SK-N-SH (cell line): ENCODE results near the gene MRTFB. TPM values are rescaled to one million over a fixed set of nuclear protein-coding genes. Genes with fewer than 3 reads are reported as not detected.

ENCODE experiments used
- CTCF ChIA-PET: fragments of 300-600, 350-600 bp; formaldehyde crosslinking; extraction: SDS; loops from one replicate; lab custom pipeline; 2021; lab: Yijun Ruan, JAX
- POLR2A ChIA-PET: fragments of 350-600 bp; sonication (Branson Sonifier 250); formaldehyde crosslinking; extraction: SDS; loops from one replicate; lab custom pipeline; 2020; ENCODE audit warnings: antibody characterized with exemption, inconsistent platforms; lab: Yijun Ruan, JAX
- DNase-seq: peaks from one replicate; pipeline ENCODE4 v3.0.0; 2012
- H2AFZ ChIP-seq: fragments of 200-600 bp; sonication (generic); 2 replicates; pipeline ENCODE4 v1.8.1; 2016; ENCODE audit warnings: antibody characterized with exemption, mild to moderate bottlenecking, low read depth
- H3F3A ChIP-seq: fragments of 200-600 bp; sonication (generic); replicated peaks from 2 replicates; pipeline ENCODE3; 2016; ENCODE audit warnings: antibody characterized with exemption, mild to moderate bottlenecking; ENCODE audit not compliant: insufficient read depth
- H3K27ac ChIP-seq, 2 experiments: fragments of 200-500 bp in 1 of 2; fragments of 200-600 bp in 1 of 2; sonication (Bioruptor generic) in 1 of 2; sonication (generic), shearing (Covaris generic) in 1 of 2; 2 replicates each; pipeline versions ENCODE4 v1.5.1 to v1.6.1; 2014 to 2016; ENCODE audit warnings: low read depth in 2 of 2, inconsistent platforms in 1 of 2, low read length in 1 of 2, mild to moderate bottlenecking in 1 of 2, mixed read lengths in 1 of 2
- H3K27me3 ChIP-seq: fragments of 200-600 bp; sonication (generic), shearing (Covaris generic); 2 replicates; pipeline ENCODE4 v1.6.1; 2016; ENCODE audit warnings: mixed run types; ENCODE audit not compliant: insufficient read depth
- H3K36me3 ChIP-seq, 2 experiments: fragments of 200-500 bp in 1 of 2; fragments of 200-600 bp in 1 of 2; sonication (Bioruptor generic) in 1 of 2; sonication (generic) in 1 of 2; replicated peaks in 1 of 2; 2 replicates each; pipeline versions ENCODE3 to v1.5.1; 2014 to 2016; ENCODE audit warnings: low read length in 1 of 2, mild to moderate bottlenecking in 1 of 2; ENCODE audit not compliant: insufficient read depth in 2 of 2, control insufficient read depth in 1 of 2
- H3K4me1 ChIP-seq, 2 experiments: fragments of 200-500 bp in 1 of 2; fragments of 200-600 bp in 1 of 2; sonication (Bioruptor generic) in 1 of 2; sonication (generic), shearing (Covaris generic) in 1 of 2; 2 replicates each; pipeline versions ENCODE4 v1.5.1 to v1.6.1; 2014 to 2016; ENCODE audit warnings: low read depth in 1 of 2, low read length in 1 of 2, mixed run types in 1 of 2; ENCODE audit not compliant: insufficient read depth in 2 of 2, control insufficient read depth in 1 of 2
- H3K4me2 ChIP-seq: fragments of 200-600 bp; sonication (generic), shearing (Covaris generic); 2 replicates; pipeline ENCODE4 v1.6.1; 2017; ENCODE audit warnings: mixed run types
- H3K4me3 ChIP-seq, 2 experiments: fragments of 200-500 bp in 1 of 2; fragments of 200-600 bp in 1 of 2; sonication (Bioruptor generic) in 1 of 2; sonication (generic), shearing (Covaris generic) in 1 of 2; 2 replicates each; pipeline versions ENCODE4 v1.5.1 to v1.8.1; 2014 to 2016; ENCODE audit warnings: low read depth in 2 of 2, inconsistent platforms in 1 of 2, low read length in 1 of 2, mild to moderate bottlenecking in 1 of 2, mixed read lengths in 1 of 2, moderate library complexity in 1 of 2
- H3K79me2 ChIP-seq: fragments of 200-600 bp; sonication (generic); 2 replicates; pipeline ENCODE4 v1.8.1; 2017; ENCODE audit warnings: mild to moderate bottlenecking; ENCODE audit not compliant: insufficient read depth
- H3K9ac ChIP-seq: fragments of 200-600 bp; sonication (generic); 2 replicates; pipeline ENCODE4 v1.6.1; 2017; ENCODE audit warnings: mixed run types
- H3K9me2 ChIP-seq: fragments of 200-600 bp; sonication (generic); 2 replicates; pipeline ENCODE4 v1.6.1; 2017; ENCODE audit warnings: mixed run types
- H3K9me3 ChIP-seq: fragments of 200-600 bp; sonication (generic); 2 replicates; pipeline ENCODE4 v1.6.1; 2017; ENCODE audit warnings: mixed run types, mild to moderate bottlenecking, moderate library complexity
- H4K20me1 ChIP-seq: fragments of 200-600 bp; sonication (generic); 2 replicates; pipeline ENCODE4 v1.6.1; 2017; ENCODE audit warnings: mild to moderate bottlenecking, mixed run types; ENCODE audit not compliant: insufficient read depth
- CHD2 ChIP-seq: fragments of 150-350 bp; IDR thresholded peaks from 2 replicates; pipeline ENCODE4 v1.6.1; 2018; ENCODE audit warnings: low read length; ENCODE audit not compliant: partially characterized antibody
- EZH2phosphoT487 ChIP-seq: fragments of 200-600 bp; sonication (generic); IDR thresholded peaks from 2 replicates; pipeline ENCODE4 v1.6.1; 2017; ENCODE audit warnings: low read depth, mixed run types, mild to moderate bottlenecking, antibody characterized with exemption, moderate library complexity, borderline replicate concordance
- FOSL2 ChIP-seq: IDR thresholded peaks from 2 replicates; pipeline ENCODE4 v1.4.0; 2012; ENCODE audit warnings: low read depth, mild to moderate bottlenecking, moderate library complexity, borderline replicate concordance
- FOXJ3 ChIP-seq: sonication (generic); formaldehyde crosslinking; IDR thresholded peaks from 2 replicates; pipeline ENCODE4 v1.5.1; 2020; ENCODE audit warnings: mild to moderate bottlenecking, missing genetic modification reagents
- GATA2 ChIP-seq: sonication (generic); formaldehyde crosslinking; IDR thresholded peaks from 2 replicates; pipeline ENCODE4 v1.5.0; 2020; ENCODE audit warnings: mild to moderate bottlenecking, missing genetic modification reagents
- IRF3 ChIP-seq: fragments of 150-350 bp; IDR thresholded peaks from 2 replicates; pipeline ENCODE4 v1.6.1; 2016; ENCODE audit warnings: mild to moderate bottlenecking, low read depth, low read length
- JUND ChIP-seq: IDR thresholded peaks from 2 replicates; pipeline ENCODE4 v1.4.0; 2012
- NFIC ChIP-seq: IDR thresholded peaks from 2 replicates; pipeline ENCODE4 v1.4.0; 2012; ENCODE audit warnings: borderline replicate concordance
- RAD21 ChIP-seq: IDR thresholded peaks from 2 replicates; pipeline ENCODE4 v1.6.1; 2012; ENCODE audit warnings: mild to moderate bottlenecking, low read length
- RFX5 ChIP-seq: IDR thresholded peaks from 2 replicates; pipeline ENCODE4 v1.6.1; 2012; ENCODE audit warnings: mild to moderate bottlenecking, improper control_type of control experiment, low read length
- RXRA ChIP-seq: IDR thresholded peaks from 2 replicates; pipeline ENCODE4 v1.4.0; 2012; ENCODE audit warnings: low read depth, mild to moderate bottlenecking, borderline replicate concordance
- TEAD4 ChIP-seq: IDR thresholded peaks from 2 replicates; pipeline ENCODE4 v1.4.0; 2012; ENCODE audit warnings: mild to moderate bottlenecking, borderline replicate concordance; ENCODE audit not compliant: insufficient read depth
- YY1 ChIP-seq: IDR thresholded peaks from 2 replicates; pipeline ENCODE4 v1.4.0; 2012; ENCODE audit warnings: low read depth, mild to moderate bottlenecking
- WGBS: methylation state at CpG from one replicate; pipeline ENCODE4 v1.1.6; 2017; ENCODE audit warnings: low lambda C conversion rate; 5-methylcytosine and 5-hydroxymethylcytosine counted together
- polyA plus RNA-seq, 3 experiments: library from polyadenylated mRNA; depleted of rRNA; stranded (reverse); fragments of >200 nt; gene quantifications; 2 replicates each; pipeline ENCODE4 v1.2.3, GENCODE V29; 2012
- TF ChIP-seq, protein P1 (sequence below): IDR thresholded peaks from 2 replicates; pipeline ENCODE4 v1.4.0; 2012; ENCODE audit warnings: low read depth
- TF ChIP-seq, protein P2 (sequence below): IDR thresholded peaks from 2 replicates; pipeline ENCODE4 v1.4.0; 2012; ENCODE audit warnings: low read depth, borderline replicate concordance
- TF ChIP-seq, protein P3 (sequence below): fragments of 200-600 bp; sonication (generic); IDR thresholded peaks from 2 replicates; pipeline ENCODE4 v1.6.1; 2017; ENCODE audit warnings: antibody characterized with exemption, mild to moderate bottlenecking, moderate library complexity

The MRTFB gene
- polyA plus RNA-seq, 1 of the 3 experiments (the other 2 are of a cell fraction): 3.3 TPM

DNA sequence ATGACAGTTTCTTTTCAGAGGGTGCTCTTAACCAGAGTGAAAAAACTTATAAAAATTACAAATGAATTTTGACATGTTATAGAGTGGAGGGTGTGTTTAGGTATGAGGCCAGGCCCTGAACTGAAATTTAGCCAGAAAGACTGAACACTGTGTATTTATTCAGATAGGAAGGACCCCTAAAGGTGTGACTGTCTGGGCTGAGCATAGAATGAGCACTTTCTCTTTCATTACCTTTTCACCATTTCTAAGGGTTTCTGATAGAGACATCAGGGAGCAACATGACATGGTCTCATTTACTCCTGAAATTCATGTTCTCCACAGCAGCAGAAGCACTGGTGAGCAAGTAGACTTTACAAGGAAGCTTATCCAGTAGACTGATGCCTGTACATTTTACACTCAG is 32.9 kb downstream of the MRTFB start (continued):
- TF ChIP-seq YY1: no peak
- TF ChIP-seq EZH2phosphoT487: no peak
- no peak for TF ChIP-seq JUND
- no peak for TF ChIP-seq CHD2
- TF ChIP-seq, protein P1, sequence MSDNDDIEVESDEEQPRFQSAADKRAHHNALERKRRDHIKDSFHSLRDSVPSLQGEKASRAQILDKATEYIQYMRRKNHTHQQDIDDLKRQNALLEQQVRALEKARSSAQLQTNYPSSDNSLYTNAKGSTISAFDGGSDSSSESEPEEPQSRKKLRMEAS: no peak
- no peak for TF ChIP-seq FOXJ3

DNA sequence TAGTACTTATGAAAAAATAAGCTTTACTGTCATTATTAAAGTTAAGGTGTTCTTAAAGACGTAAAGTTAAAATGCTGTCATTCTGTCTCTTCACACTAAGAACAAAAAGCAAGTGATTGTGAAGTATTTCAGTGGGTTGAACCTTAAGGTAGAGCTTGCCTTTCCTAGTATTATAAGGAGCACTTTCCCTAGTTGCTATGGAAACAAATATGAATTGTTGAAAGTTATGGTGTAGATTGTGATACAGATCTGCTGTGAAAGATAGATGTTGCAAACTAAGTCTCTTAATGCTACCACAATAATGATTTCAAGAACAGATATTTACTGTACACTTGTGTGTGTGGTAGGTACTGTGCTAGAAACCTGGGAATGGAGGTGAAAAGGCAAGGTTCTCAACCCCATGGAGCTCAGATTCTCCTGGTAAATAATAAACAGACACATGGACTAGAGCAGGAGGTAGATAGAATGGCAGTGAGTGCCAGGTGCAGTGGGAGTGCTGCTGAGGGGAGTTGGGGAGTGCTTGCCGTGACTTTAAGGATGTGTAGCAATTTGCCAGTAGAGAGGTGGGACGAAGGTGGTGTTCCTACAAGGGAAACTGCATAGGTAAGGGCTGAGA is 34.7 kb downstream of the MRTFB start:
- no peak overlapping the region for H3K27ac ChIP-seq
- H3K9me2 ChIP-seq: no peaks in the 10 kb centered on the region
- no peak overlapping the region for H3K4me2 ChIP-seq
- no peak overlapping the region for H3K9ac ChIP-seq
- H3K27me3 ChIP-seq: no peaks in the 10 kb centered on the region
- POLR2A ChIA-PET: no interaction called here
- H4K20me1 ChIP-seq: no peaks in the 10 kb centered on the region; the same call in 1 of the 2 replicates
- H3K79me2 ChIP-seq: peaks cover 3% of the 10 kb centered on the region; the same call in 1 of the 2 replicates
- no peaks in the 10 kb centered on the region; a peak in 2 of 4 replicates for H3K4me1 ChIP-seq
- CTCF ChIA-PET: interaction anchor here (1.0 kb wide), 1 partner anchor 188 kb away, joined by 3 read pairs; no protein-coding TSS in a partner anchor
- no peak overlapping the region for H3K4me3 ChIP-seq
- 93% methylated on average over 3 of the region's 3 CpGs for WGBS
- no peak for TF ChIP-seq IRF3
- TF ChIP-seq RFX5: no peak
- TF ChIP-seq RXRA: no peak
- no peak for TF ChIP-seq FOSL2
- TF ChIP-seq JUND: no peak
- no peak for TF ChIP-seq CHD2
- no peak for TF ChIP-seq NFIC
- H3K36me3 ChIP-seq: no peaks in the 10 kb centered on the region
- H3K9me3 ChIP-seq: no peaks in the 10 kb centered on the region
- no peak for DNase-seq
- H3F3A ChIP-seq: no peaks in the 10 kb centered on the region
- no peak overlapping the region for H2AFZ ChIP-seq

DNA sequence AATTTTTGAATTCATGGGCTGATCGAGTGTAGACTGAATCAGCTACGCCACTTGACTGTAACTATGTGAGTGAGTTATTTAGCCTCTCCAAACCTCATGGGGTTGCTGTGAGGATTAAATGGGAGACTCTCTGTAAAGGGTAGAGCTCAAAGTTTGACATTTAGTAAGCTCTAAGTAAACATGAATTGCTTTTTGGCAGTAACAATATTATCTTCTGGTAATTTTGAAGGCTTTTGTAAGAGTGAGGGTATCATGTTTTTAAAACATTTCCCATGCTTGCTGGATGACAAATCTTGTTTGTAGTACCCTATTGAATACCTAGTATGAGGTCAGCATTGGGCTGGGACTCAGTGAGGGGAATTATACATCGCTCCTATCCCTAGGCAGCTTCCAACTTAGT is 35.3 kb downstream of the MRTFB start:
- H3K4me2 ChIP-seq: no peak overlapping the region
- H3K36me3 ChIP-seq: no peaks in the 10 kb centered on the region
- TF ChIP-seq JUND (no peak), GATA2 (CRISPR knock-in tag) (no peak), RAD21 (no peak), NFIC (no peak), TEAD4 (no peak)
- TF ChIP-seq, protein P2, sequence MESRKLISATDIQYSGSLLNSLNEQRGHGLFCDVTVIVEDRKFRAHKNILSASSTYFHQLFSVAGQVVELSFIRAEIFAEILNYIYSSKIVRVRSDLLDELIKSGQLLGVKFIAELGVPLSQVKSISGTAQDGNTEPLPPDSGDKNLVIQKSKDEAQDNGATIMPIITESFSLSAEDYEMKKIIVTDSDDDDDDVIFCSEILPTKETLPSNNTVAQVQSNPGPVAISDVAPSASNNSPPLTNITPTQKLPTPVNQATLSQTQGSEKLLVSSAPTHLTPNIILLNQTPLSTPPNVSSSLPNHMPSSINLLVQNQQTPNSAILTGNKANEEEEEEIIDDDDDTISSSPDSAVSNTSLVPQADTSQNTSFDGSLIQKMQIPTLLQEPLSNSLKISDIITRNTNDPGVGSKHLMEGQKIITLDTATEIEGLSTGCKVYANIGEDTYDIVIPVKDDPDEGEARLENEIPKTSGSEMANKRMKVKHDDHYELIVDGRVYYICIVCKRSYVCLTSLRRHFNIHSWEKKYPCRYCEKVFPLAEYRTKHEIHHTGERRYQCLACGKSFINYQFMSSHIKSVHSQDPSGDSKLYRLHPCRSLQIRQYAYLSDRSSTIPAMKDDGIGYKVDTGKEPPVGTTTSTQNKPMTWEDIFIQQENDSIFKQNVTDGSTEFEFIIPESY: no peak
- TF ChIP-seq, protein P1: no peak
- TF ChIP-seq, protein P3, sequence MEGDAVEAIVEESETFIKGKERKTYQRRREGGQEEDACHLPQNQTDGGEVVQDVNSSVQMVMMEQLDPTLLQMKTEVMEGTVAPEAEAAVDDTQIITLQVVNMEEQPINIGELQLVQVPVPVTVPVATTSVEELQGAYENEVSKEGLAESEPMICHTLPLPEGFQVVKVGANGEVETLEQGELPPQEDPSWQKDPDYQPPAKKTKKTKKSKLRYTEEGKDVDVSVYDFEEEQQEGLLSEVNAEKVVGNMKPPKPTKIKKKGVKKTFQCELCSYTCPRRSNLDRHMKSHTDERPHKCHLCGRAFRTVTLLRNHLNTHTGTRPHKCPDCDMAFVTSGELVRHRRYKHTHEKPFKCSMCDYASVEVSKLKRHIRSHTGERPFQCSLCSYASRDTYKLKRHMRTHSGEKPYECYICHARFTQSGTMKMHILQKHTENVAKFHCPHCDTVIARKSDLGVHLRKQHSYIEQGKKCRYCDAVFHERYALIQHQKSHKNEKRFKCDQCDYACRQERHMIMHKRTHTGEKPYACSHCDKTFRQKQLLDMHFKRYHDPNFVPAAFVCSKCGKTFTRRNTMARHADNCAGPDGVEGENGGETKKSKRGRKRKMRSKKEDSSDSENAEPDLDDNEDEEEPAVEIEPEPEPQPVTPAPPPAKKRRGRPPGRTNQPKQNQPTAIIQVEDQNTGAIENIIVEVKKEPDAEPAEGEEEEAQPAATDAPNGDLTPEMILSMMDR: no peak
- H3K9ac ChIP-seq: no peak overlapping the region
- no peaks in the 10 kb centered on the region; the same call in 1 of the 2 replicates for H3K79me2 ChIP-seq
- H3K9me3 ChIP-seq: no peaks in the 10 kb centered on the region
- ChIA-PET CTCF (interaction anchor here (1.3 kb wide), 1 partner anchor 183 kb away, joined by 3 read pairs; no protein-coding TSS in a partner anchor), POLR2A (no interaction called here)
- no peaks in the 10 kb centered on the region for H3K9me2 ChIP-seq
- no peak overlapping the region for H3K4me3 ChIP-seq
- H3K4me1 ChIP-seq: peaks cover 0 to under 1% of the 10 kb centered on the region in 2 experiments; a peak in 2 of 4 replicates
- no peak overlapping the region for H3K27ac ChIP-seq
- no peaks in the 10 kb centered on the region for H3K27me3 ChIP-seq
- H2AFZ ChIP-seq: no peak overlapping the region
- H4K20me1 ChIP-seq: no peaks in the 10 kb centered on the region; the same call in 1 of the 2 replicates
- 86% methylated on average over 3 of the region's 3 CpGs for WGBS
- no peaks in the 10 kb centered on the region for H3F3A ChIP-seq
- DNase-seq: no peak
